ENCODE results near the gene TBC1D24.

Gene TBC1D24

GRCh38 chr16:2456551-2457153, 18.3 kb upstream of the TBC1D24 start:
- no peak for TF ChIP-seq CTCF (IDR thresholded peaks at IDR 0.05; ENCODE audit: low read depth, low read length, missing control alignments)
- in situ Hi-C loops (cut with HindIII; ENCODE audit: low sequenced_read_pairs), result no loop called here
- DNase-seq (ENCODE audit: low read depth), result no peak
- no peak overlapping the region for H3K4me3 ChIP-seq (ENCODE audit: low read depth, low read length)

GRCh38 chr16:2457267-2457666, 17.7 kb upstream of the TBC1D24 start:
- DNase-seq (ENCODE audit: low read depth), result no peak
- no peak overlapping the region for H3K4me3 ChIP-seq (ENCODE audit: low read depth, low read length)

GRCh38 chr16:2457946-2458345, 17.0 kb upstream of the TBC1D24 start:
- TF ChIP-seq CTCF (IDR thresholded peaks at IDR 0.05; ENCODE audit: low read depth, low read length, missing control alignments), result no peak
- no peak overlapping the region for H3K4me3 ChIP-seq (ENCODE audit: low read depth, low read length)
- no peak for DNase-seq (ENCODE audit: low read depth)
- in situ Hi-C loops (cut with HindIII; ENCODE audit: low sequenced_read_pairs), result no loop called here

More at GRCh38 chr16:2457267-2457666, 17.7 kb upstream of the TBC1D24 start:
- in situ Hi-C loops (cut with HindIII; ENCODE audit: low sequenced_read_pairs), result no loop called here
- TF ChIP-seq CTCF (IDR thresholded peaks at IDR 0.05; ENCODE audit: low read depth, low read length, missing control alignments), result no peak

GRCh38 chr16:2458887-2459646, 15.9 kb upstream of the TBC1D24 start:
- peak overlapping the region; percentile 66 for H3K4me3 ChIP-seq (ENCODE audit: low read depth, low read length)
- DNase-seq (ENCODE audit: low read depth), result no peak
- no peak for TF ChIP-seq CTCF (IDR thresholded peaks at IDR 0.05; ENCODE audit: low read depth, low read length, missing control alignments)
- in situ Hi-C loops (cut with HindIII; ENCODE audit: low sequenced_read_pairs), result no loop called here

GRCh38 chr16:2459647-2460390, 15.1 kb upstream of the TBC1D24 start, which contains the start of gene TEDC2:
TEDC2 (plus strand) TSS chr16:2460109; CDS start chr16:2460145, 36 bp downstream.
- DNase-seq (ENCODE audit: low read depth), result peak; percentile 75
- in situ Hi-C loops (cut with HindIII; ENCODE audit: low sequenced_read_pairs), result no loop called here
- no peak for TF ChIP-seq CTCF (IDR thresholded peaks at IDR 0.05; ENCODE audit: low read depth, low read length, missing control alignments)
- H3K4me3 ChIP-seq (ENCODE audit: low read depth, low read length), result peak within 1 kb of the TSS; percentile 66

- in situ Hi-C loops (cut with HindIII; ENCODE audit: low sequenced_read_pairs), result no loop called here
- TF ChIP-seq CTCF (IDR thresholded peaks at IDR 0.05; ENCODE audit: low read depth, low read length, missing control alignments), result no peak
- H3K4me3 ChIP-seq (ENCODE audit: low read depth, low read length), result peak overlapping the region; percentile 66
- DNase-seq (ENCODE audit: low read depth), result no peak
Measured at GRCh38 chr16:2460391-2460713, 14.6 kb upstream of the TBC1D24 start.

Measured in astrocyte of the cerebellum (primary cell).